ENCODE measurements around the gene NAV2. TPM values are rescaled to one million over a fixed set of nuclear protein-coding genes. Genes with fewer than 3 reads are reported as not detected.

The NAV2 gene
- polyA plus RNA-seq, 1 donor (not counting 4 experiments of a cell fraction or from before 2014, with no cell fraction given), result 4.0 TPM

DNA sequence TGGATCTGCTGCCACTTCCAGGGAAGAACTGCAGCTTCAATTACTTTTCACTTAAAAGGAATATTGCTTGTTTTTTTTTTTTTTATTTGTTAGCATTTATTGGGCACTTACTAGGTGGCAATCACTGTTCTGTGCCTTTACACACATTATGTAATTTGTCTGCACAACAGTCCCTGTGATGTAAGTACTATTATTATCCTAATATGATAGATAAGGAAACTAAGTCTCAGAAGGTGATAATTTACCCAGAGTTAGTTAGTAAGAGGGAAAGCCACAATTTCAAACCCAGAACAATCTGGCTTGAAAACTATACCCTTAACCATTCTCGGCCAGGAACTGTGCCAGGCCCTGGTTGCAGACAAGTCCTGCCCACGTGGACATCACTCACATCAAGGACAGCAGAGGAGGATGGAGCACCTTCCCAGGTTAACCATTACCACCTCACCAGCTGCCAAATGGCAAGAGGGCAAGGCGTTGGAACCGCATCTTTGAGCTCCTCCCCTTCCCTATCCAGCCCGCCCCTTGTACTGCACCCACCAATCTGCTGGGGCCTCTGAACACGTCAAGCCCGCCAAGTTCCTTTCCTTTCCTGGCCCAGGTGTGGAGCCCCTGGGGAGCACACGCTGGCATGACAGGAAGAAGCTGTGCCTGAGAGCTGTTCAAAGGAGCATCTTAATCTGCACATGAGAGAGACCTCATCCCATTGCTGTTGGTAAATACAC lies 78.4 kb downstream of the NAV2 start:
- peaks cover 18% of the 10 kb centered on the region for H3K27me3 ChIP-seq (ENCODE audit: control insufficient read depth, extremely low read depth, insufficient read depth, low read length)
- no peaks in the 10 kb centered on the region for H3K4me1 ChIP-seq (ENCODE audit: control insufficient read depth, extremely low read depth, insufficient read depth, low read length)
- FAIRE-seq (no peak), DNase-seq (ENCODE audit: low read depth, low spot score) (no peak)
- TF ChIP-seq EZH2 (IDR thresholded peaks at IDR 0.05; ENCODE audit: low read length), result no peak
- TF ChIP-seq, protein P1, sequence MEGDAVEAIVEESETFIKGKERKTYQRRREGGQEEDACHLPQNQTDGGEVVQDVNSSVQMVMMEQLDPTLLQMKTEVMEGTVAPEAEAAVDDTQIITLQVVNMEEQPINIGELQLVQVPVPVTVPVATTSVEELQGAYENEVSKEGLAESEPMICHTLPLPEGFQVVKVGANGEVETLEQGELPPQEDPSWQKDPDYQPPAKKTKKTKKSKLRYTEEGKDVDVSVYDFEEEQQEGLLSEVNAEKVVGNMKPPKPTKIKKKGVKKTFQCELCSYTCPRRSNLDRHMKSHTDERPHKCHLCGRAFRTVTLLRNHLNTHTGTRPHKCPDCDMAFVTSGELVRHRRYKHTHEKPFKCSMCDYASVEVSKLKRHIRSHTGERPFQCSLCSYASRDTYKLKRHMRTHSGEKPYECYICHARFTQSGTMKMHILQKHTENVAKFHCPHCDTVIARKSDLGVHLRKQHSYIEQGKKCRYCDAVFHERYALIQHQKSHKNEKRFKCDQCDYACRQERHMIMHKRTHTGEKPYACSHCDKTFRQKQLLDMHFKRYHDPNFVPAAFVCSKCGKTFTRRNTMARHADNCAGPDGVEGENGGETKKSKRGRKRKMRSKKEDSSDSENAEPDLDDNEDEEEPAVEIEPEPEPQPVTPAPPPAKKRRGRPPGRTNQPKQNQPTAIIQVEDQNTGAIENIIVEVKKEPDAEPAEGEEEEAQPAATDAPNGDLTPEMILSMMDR (optimal IDR thresholded peaks at IDR 0.05 in 1 of 3, IDR thresholded peaks at IDR 0.05 in 1 of 3, conservative IDR thresholded peaks at IDR 0.05 in 1 of 3; ENCODE audit: extremely low read depth in 1 of 3, insufficient read depth in 2 of 3, low read length in 3 of 3), result no peak
- H3K9me1 ChIP-seq (ENCODE audit: control insufficient read depth, extremely low read depth, insufficient read depth, low read length), result no peaks in the 10 kb centered on the region
- H3K9ac ChIP-seq (ENCODE audit: control insufficient read depth, extremely low read depth, insufficient read depth, low read length), result no peak overlapping the region
- H4K20me1 ChIP-seq (ENCODE audit: control insufficient read depth, extremely low read depth, insufficient read depth, low read length), result no peaks in the 10 kb centered on the region
- H3K4me3 ChIP-seq (ENCODE audit: control insufficient read depth in 2 of 3, extremely low read depth in 1 of 3, insufficient read depth in 2 of 3, low read depth in 1 of 3, low read length in 3 of 3), result no peak overlapping the region
- H2AFZ ChIP-seq (ENCODE audit: control insufficient read depth, low read length), result no peak overlapping the region
- H3K4me2 ChIP-seq (ENCODE audit: control insufficient read depth, extremely low read depth, insufficient read depth, low read depth, low read length), result no peak overlapping the region
- dilution Hi-C loops (cut with MboI; ENCODE audit: extremely low pct_ligation_motif_present, low sequenced_read_pairs), result no loop called here
- no peaks in the 10 kb centered on the region for H3K79me2 ChIP-seq (ENCODE audit: control insufficient read depth, insufficient read depth, low read length)
- H3K27ac ChIP-seq (ENCODE audit: control insufficient read depth, insufficient read depth, low read length), result no peak overlapping the region
- H3K36me3 ChIP-seq (ENCODE audit: control insufficient read depth in 2 of 2, extremely low read depth in 1 of 2, insufficient read depth in 2 of 2, low read length in 2 of 2), result no peaks in the 10 kb centered on the region
- no peaks in the 10 kb centered on the region for H3K9me3 ChIP-seq (ENCODE audit: control insufficient read depth, low read depth, low read length)

DNA sequence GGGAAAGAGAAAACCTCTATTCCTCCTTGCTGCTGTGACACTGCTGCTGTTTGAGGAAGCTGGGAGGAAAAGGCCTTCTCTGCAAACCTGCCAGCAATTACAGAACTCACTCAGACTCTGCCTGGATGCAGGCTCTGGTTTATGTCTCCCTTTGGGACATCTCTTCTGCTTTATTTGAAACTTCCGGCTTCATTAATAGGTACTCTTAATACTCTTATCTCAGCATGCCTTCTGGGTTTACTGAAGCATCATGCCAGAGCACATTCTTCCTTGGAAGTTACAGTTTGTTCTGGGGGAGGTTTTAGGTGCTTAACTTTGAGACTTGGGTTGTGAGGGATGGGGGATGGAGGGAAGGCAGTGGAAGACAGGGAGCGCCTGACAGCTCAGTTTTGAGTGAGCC lies 79.9 kb downstream of the NAV2 start:
- dilution Hi-C loops (cut with MboI; ENCODE audit: extremely low pct_ligation_motif_present, low sequenced_read_pairs), result no loop called here
- no peaks in the 10 kb centered on the region for H3K36me3 ChIP-seq (ENCODE audit: control insufficient read depth in 2 of 2, extremely low read depth in 1 of 2, insufficient read depth in 2 of 2, low read length in 2 of 2)
- no peaks in the 10 kb centered on the region for H3K9me3 ChIP-seq (ENCODE audit: control insufficient read depth, low read depth, low read length)
- no peaks in the 10 kb centered on the region for H3K79me2 ChIP-seq (ENCODE audit: control insufficient read depth, insufficient read depth, low read length)
- H3K4me3 ChIP-seq (ENCODE audit: control insufficient read depth in 2 of 3, extremely low read depth in 1 of 3, insufficient read depth in 2 of 3, low read depth in 1 of 3, low read length in 3 of 3), result no peak overlapping the region
- DNase-seq (ENCODE audit: low read depth, low spot score) (no peak), FAIRE-seq (no peak)
- peaks cover 17% of the 10 kb centered on the region for H3K27me3 ChIP-seq (ENCODE audit: control insufficient read depth, extremely low read depth, insufficient read depth, low read length)
- H4K20me1 ChIP-seq (ENCODE audit: control insufficient read depth, extremely low read depth, insufficient read depth, low read length), result no peaks in the 10 kb centered on the region
- H3K9ac ChIP-seq (ENCODE audit: control insufficient read depth, extremely low read depth, insufficient read depth, low read length), result no peak overlapping the region
- H3K4me1 ChIP-seq (ENCODE audit: control insufficient read depth, extremely low read depth, insufficient read depth, low read length), result no peaks in the 10 kb centered on the region
- TF ChIP-seq EZH2 (IDR thresholded peaks at IDR 0.05; ENCODE audit: low read length), result no peak
- TF ChIP-seq, protein P1 (optimal IDR thresholded peaks at IDR 0.05 in 1 of 3, IDR thresholded peaks at IDR 0.05 in 1 of 3, conservative IDR thresholded peaks at IDR 0.05 in 1 of 3; ENCODE audit: extremely low read depth in 1 of 3, insufficient read depth in 2 of 3, low read length in 3 of 3), result no peak
- no peaks in the 10 kb centered on the region for H3K9me1 ChIP-seq (ENCODE audit: control insufficient read depth, extremely low read depth, insufficient read depth, low read length)
- H3K27ac ChIP-seq (ENCODE audit: control insufficient read depth, insufficient read depth, low read length), result no peak overlapping the region
- H3K4me2 ChIP-seq (ENCODE audit: control insufficient read depth, extremely low read depth, insufficient read depth, low read depth, low read length), result no peak overlapping the region
- H2AFZ ChIP-seq (ENCODE audit: control insufficient read depth, low read length), result no peak overlapping the region
